GM18517 (cell line): ENCODE measurements around the gene KCNAB2.

Experiments used
- ATAC-seq: cut with Tn5 transposase; IDR thresholded peaks from one replicate; pipeline ENCODE4 v1.9.1; 2021; ENCODE audit warnings: mild to moderate bottlenecking, moderate library complexity; ENCODE audit not compliant: unreplicated experiment

KCNAB2 gene

DNA sequence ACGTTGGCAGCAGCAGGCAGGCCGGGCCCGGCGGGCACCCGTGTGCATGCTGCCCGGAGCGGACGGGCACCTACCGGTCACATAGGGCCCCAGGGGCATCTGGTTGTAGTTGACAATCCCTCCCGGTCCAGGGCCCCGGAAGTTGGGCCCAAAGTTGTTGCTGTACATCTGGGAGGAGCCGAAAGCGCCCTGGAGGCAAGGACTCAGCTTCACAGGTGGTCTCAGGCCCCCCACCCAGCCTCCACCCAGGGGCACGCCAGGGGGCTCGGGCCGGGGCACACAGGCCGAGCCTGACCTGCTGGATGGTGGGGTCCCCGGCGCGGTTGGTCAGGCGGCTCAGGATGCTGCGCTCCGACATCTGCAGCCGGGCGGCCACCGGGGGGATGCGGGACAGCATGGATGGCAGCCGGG lies 60.6 kb downstream of the KCNAB2 start:
- no peak for ATAC-seq

DNA sequence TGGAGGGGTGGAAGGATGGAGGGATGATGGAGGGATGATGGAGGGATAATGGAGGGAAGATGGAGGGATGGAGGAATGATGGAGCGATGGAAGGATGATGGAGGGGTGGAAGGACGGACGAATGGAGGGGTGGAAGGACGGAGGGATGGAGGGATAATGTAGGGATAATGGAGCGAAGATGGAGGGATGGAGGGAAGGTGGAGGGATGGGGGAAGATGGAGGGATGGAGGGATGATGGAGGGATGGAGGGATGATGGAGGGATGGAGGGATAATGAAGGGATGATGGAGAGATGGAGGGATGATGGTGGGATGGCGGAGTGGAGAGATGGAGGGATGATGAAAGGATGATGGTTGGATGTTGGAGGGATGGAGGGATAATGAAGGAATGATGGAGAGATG lies 61.3 kb downstream of the KCNAB2 start:
- no peak for ATAC-seq

DNA sequence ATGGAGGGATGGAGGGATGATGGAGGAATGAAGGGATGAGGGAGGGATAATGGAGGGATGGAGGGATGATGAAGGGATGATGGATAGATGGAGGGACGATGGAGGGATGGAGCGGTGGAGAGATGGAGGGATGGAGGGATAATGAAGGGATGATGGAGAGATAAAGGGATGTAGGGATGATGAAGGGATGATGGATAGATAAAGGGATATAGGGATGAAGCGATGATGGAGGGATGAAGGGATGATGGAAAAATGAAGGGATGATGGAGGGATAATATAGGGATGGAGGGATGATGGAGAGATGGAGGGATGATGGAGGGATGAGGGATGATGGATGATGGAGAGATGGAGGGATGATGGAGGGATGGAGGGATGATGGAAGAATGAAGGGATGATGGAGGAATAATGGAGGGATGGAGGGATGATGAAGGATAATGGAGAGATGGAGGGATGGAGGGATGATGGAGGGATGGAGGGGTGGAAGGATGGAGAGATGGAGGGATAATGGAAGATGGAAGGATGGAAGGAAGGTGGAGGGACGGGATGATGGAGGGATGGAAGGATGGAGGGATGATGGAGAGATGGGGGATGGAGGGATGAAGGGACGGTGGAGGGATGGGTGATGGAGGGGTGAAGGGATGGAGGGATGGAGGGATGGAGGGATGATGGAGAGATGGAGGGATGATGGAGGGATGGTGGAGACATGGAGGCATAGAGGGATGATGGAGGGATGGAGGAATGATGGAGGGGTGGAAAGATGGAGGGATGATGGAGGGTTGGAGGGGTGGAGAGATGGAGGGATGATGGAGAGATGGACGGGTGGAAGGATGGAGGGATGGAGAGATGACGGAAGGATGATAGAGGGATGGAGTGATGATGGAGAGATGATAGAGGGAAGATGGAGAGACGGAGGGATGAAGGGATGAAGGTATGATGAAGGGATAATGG lies 62.0 kb downstream of the KCNAB2 start:
- no peak for ATAC-seq

DNA sequence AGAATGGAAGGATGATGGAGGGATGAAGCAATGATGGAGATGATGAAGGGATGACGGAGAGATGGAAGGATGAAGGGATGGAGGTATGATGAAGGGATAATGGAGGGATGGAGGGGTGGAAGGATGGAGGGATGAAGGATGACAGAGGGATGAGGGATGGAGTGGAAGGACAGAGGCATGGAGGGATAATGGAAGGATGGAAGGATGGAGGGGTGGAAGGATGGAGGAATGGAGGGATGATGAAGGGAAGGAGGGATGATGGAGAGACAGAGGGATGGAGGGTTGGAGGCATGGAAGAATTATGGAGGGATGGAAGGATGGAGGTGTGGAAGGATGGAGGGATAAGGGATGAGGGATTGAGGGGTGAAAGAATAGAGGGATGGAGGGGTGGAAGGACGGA lies 62.8 kb downstream of the KCNAB2 start:
- ATAC-seq: no peak

DNA sequence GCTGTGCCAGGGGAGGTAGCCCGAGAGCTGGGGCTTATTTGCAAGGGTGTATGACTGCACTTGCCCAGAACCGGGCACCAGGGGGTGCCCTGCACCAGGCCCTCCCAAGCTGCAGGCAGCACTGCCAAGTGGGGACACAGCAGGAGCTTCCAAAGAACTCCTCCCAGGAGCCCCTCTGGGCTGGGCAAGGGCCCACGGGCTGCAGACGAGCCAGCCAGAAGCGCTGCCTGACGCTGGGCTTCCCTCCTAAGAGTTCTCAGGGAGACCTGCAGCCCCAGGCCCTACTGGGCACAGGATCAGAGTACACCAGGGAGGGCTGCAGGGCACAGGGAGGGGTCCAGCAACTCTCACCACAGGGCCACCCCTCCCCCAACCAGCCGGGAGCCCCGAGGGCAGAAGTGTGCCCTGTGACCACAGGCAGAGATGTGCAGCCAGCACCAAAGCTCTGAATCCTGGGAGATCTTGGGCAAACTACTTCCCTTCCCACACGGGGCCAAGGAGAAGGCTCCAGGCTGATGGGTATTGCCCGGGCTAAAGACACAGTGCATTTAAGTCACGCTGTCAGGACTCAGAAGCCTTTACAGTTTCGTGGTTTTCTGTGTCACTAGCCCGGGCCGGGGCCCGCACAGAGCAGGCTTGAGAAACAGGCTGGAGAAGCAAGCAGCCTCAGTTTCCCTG lies 63.4 kb downstream of the KCNAB2 start:
- ATAC-seq: no peak

DNA sequence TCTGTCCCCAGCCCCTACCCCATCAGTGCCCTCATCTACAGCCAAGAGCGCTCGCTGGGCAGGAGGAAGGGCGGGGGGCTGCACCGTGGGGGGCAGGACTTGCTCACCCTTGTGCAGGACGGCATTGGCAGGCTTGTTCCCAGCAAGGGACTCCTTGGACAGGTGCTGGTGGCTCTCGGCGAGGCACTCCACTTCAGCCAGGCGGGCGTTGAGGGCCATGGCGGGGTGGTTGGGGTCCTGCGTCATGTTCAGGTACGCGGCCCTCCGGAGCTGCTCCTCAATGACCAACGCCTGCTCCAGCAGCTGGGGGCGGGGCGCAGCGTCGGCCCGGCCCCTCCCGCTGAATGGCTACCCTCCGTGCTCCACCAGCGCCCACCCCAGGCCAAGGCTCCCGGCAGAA lies 64.0 kb downstream of the KCNAB2 start:
- ATAC-seq: no peak

DNA sequence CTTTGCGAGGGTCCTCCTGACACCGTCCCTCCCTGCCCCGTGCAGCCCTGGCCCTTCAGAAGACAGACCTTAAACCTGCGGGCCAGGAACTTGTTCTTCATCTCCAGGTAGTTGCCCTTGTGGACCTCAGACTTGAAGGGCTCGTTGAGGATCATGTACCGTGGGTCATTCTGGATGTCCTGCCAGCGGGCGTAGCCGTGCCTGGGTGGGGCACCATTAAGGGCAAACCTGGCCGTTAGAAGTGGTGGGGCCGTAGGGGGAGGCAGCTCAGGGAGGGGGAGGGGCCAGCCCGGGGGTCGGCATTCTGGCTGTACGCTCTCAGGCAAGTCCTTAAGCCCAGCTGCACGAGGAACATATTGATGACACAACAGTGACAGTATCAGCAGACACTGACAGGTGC lies 64.6 kb downstream of the KCNAB2 start:
- no peak for ATAC-seq

DNA sequence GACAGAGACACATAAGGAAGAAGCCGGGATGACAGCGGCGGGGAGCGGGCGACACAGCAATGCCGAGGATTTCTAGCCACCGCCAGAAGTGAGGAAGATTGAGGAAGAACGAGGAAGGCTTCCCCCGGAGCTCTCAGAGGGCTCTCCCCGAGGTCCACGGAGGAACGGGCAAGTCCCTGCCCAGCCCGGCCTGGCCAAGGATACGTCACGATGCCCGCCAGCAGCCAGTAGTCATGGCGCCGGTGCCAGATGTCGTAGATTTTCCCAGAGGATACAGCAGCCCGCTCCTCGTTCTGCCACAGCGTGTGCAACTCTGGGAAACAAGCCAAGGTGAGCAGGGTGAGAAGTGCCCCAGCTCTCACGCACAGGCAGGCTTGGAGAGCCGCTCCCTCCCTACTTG lies 65.9 kb downstream of the KCNAB2 start:
- no peak for ATAC-seq

DNA sequence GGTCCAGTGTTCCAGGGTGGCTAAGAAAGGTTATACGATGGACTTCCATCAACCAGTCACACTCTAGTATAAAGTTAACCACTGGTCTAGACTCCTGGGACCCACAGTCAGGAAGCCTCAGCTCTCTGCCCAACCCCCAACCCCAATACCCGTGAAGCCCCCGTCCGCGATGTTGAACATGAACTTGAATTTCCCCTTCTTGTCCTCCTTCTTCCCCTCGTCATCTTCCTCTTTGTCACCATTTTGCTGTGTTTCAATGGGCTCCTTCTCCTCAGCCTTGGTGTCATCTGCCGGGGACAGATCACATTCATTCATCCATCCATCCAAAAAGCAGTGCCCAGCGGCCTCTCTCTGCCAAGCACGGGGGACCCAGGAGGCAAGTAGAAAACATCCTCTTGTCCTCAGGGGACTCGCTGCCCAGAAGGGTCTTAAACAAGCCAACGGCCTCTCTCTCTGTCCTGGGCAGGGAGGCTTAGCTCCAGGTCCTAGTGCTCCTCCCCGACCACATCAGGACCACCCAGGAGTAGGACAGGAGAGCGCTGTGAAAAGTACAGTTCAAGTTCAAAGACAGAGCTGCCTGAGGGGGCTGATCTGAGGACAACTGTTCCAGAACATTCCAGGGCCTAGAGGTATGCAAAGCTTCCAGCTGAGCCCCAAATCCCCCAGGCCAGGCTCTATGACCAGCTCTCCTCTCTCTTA lies 66.5 kb downstream of the KCNAB2 start:
- ATAC-seq: no peak

DNA sequence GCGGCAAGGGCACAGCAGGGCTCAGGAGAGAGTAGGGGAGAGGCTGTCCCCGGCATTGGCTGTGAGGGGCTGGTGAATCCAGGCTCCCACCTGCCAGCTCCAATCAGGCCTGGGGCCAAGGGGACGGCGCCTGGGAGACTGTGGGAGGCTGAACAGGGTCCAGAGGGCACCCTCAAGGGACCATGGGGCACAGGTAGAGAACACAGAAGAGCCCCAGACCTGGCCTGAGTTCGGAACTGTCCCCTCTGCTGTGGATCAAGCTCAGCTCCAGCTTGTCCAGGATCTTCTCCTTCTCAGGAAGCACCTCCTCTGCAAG lies 67.0 kb downstream of the KCNAB2 start:
- no peak for ATAC-seq

DNA sequence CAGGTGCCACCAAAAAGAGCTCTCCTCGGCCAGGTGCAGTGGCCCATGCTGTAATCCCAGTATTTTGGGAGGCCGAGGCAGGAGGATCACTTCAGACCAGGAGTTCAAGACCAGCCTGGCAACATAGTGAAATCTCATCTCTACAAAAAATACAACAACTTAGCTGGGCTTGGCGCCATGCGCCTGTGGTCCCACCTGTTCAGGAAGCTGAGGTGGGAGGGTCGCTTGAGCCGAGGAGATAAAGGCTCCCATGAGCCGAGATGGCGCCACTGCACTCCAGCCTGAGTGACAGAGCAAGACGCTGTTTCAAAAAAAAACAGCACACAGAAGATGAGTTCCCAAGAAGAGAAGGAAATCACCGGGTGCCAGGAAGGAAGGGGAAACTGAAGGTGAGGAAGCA lies 67.4 kb downstream of the KCNAB2 start:
- ATAC-seq: no peak

DNA sequence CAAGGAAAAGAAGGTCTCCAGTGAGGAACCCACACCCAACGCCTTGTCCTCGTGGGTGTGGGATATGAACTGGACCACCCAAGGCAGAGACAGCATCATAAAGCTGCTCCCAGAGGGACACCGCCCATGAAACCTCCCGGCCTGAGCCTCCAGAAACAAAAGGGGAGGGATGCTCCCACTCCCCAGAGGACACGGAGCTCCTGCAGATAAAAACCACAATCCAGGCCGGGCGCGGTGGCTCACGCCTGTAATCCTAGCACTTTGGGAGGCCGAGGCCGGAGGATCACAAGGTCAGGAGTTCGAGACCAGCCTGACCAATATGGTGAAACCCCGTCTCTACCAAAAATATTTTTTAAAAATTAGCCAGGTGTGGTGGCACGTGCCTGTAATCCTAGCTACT lies 68.1 kb downstream of the KCNAB2 start:
- no peak for ATAC-seq

DNA sequence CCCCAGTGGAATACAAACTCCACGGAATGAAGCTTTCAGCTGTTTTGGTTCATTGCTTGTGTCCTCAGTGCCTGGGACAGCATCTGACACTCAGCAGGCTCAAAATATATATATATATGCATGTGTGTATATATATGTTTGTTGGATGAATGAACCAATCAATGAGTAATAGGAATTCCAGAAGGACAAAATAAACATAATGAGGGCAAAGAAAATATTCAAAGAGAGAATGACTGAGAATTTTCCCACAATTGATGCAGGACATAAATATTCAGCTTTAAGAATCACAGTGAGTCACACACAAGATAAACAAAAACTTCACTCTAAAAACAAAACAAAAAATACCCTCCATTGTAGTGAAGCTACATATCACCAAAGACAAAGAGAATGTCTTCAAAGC lies 70.4 kb downstream of the KCNAB2 start:
- no peak for ATAC-seq

DNA sequence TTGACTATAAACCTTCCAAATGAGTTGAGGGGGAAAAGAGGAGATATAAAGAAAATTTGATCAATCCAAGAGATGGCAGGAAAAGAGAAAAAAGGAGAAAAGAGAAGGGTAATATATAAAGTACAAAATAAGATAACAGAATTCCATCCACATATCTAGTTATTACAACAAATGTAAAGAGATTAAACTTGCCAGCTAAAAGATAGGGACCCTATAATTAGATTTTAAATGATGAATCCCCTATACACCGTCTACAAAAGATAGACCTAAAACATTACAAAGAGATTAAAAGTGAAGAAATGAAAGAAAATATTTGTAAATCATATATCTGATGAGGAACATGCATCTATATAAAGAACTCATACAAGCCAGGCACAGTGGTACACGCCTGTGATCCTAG lies 71.4 kb downstream of the KCNAB2 start:
- no peak for ATAC-seq

DNA sequence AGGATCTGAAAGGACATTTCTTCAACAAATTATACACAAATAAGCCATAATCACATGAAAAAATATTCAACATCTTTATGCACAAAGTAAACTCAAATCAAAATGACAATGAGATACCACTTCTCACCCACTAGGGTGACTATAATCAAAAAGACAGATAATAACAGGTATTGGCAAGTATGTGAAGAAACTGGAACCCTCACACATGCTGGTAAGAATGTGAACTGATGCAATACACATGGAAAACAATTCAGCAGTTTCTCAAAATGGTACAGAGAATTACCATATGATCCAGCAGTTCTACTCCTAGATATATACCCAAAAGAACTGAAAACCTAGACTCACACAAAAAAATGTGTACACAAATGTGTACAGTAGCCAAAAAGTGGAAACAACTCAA lies 71.9 kb downstream of the KCNAB2 start:
- ATAC-seq: no peak

DNA sequence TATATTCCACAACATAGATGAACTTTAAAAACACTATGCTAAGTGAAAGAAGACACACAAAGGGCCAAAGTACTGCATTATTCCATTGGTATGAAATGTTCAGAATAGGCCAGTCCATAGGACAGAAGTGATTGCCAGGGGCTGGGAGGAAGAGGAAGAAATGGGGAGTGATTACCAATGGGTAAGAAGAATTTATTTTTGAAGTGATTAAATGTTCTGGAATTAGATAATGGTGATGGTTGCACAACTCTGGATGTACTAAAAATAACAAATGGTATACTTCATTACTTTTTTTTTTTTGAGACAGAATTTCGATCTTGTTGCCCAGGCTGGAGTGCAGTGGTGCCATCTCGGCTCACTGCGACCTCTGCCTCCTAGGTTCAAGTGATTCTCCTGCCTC lies 72.7 kb downstream of the KCNAB2 start:
- ATAC-seq: no peak

DNA sequence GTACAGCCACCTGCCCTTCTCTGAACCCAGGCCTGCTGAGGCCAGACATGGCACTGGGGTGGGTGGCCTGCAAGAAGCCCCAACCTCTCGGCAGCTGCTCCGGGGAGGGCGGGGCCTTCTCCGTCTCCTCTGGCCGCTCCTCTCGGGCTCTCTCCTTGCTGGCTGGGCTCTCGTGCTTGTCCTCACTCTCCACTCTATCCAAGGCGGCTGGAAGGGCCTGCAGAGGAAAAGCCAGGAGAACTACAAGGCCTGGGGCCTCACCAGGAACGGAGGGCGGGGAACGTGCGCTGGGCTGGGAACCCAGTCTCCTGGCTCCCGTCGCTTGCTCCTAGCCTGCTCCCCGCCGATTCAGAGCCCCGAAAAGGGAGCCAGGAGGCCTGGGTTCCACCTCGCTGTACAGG lies 75.3 kb downstream of the KCNAB2 start:
- ATAC-seq: no peak

DNA sequence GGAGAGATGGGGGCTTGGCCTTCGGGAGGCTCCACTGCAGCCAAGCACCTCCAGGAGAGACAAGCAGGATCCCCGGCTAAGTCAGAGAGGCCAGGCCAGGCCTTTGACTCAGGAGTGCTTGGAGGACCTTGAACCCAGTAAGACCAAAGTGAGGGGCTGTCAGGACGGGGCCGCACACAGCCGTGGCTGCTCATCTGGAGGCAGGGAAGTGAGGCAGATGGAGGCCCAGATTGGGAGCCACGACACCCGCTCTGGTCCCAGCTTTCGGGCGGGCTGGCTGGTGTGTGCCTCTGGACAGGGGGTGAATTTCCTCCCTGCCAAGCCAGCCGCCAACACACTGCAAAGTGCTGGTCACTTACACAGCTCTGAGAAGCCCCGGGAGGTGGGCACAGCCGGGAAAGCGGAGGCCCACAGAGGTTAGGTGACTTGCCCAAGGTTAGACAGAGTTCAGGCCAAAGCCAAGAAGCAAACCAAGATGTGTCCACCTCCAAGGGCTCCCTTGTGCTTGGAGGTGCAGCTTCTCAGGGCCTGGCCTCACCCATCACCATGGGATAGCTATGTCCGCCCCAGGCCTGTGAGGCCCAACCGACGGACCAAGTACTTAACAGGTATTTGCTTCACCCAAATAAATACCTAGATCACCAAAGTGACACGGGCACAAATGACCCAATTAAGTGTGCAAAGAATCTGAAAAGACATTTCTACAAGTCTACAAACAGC lies 76.1 kb downstream of the KCNAB2 start:
- ATAC-seq: no peak

DNA sequence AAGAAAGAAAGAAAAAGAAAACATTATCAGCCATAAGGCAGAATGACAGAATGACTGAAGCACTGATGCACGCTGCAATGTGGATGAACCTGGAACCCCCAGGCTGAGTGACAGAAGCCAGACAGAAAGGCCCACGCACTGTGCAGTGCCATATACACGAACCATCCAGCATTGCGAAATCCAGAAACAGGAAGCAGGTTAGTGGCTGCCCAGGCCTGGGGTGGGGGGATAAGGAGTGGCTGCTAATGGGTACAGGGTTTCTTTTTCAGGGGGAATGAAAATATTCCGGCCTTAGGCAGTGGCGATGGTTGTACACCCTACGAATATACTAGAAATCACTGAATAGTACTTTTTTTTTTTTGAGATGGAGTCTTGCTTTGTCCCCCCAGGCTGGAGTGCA lies 77.4 kb downstream of the KCNAB2 start:
- no peak for ATAC-seq

DNA sequence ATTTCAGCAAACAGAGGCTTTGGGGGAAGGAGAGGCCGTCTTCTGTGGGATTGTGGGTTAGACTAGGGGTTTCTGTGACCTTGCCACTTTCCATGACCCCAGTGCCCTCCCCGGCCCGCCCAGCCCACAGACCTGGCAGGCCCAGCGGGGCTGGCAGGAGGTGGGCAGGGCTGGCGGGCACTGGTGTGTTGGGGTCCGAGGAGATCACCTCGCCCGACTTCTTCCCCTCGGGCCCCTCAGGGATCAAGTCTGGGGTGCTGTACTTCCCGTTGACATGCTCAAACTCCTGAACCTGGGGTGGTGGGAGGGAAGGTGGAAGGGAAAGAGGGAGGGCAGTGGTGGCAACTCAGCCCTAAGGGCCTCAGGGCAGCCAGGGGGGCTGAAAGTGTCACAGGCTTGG lies 78.1 kb downstream of the KCNAB2 start:
- ATAC-seq: no peak

DNA sequence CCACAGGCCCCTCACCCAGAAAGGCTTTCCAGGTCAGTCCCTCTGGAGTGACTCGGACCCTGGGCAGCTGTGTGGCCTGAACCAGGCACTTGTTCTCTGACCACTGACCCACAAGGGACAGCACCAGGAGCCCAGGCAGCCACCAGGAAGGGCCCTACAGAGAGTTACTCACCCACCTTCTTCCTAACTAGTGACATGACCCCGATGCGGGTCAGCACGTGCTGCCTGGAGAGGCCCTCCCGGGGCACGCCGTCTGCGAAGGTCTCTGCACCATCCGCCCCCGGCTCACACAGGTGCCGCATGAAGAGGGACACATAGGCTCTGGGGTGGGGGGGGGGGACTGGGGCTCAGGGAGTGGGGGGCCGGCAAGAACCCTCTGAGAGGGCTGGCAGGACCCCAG lies 78.7 kb downstream of the KCNAB2 start:
- no peak for ATAC-seq
